ENCODE data around the gene ZWILCH. TPM values are rescaled to one million over a fixed set of nuclear protein-coding genes. Genes with fewer than 3 reads are reported as not detected.
A peak's percentile ranks its signal among the peaks of the same experiment; 100 is the strongest.
"Not testable (repeated sequence)": the region's sequence is repeated elsewhere in the genome, so short reads cannot be mapped to it uniquely, and the experiment has no call there.

The ZWILCH gene
- total RNA-seq = 37.1 and 41.1 TPM in 2 replicates

- DNase-seq = peak; percentile 95
- H3K4me3 Mint-ChIP-seq = peak within 1 kb of the TSS; percentile 92
- H3K4me1 Mint-ChIP-seq = peaks cover 48% of the 10 kb centered on the region
- no peaks in the 10 kb centered on the region for H3K9me3 Mint-ChIP-seq
- H3K27ac Mint-ChIP-seq = peak within 1 kb of the TSS; percentile 98
- H3K36me3 Mint-ChIP-seq (ENCODE audit: low read depth) = peaks cover 56% of the 10 kb centered on the region
- H3K27me3 Mint-ChIP-seq = no peaks in the 10 kb centered on the region
- intact Hi-C loops (cut with micrococcal nuclease) = loop anchor here (1.0 to 10.0 kb wide), 4 partner anchors 118 to 1770 kb away; partner anchors contain the start of genes FEM1B, MAP2K1, SMAD6 and TIPIN
Observed at GRCh38 chr15:66504563-66505429, at the start of gene ZWILCH, which contains the start of gene RPL4. TSS of gene ZWILCH (plus strand) at chr15:66505326. CDS start at chr15:66505339, 13 bp downstream. TSS of gene RPL4 (minus strand) at chr15:66504855. CDS start at chr15:66504790, 65 bp downstream.

GRCh38 chr15:66456211-66456610, 48.9 kb upstream of the ZWILCH start:
- peaks cover 2% of the 10 kb centered on the region for H3K9me3 Mint-ChIP-seq
- DNase-seq = no peak
- peaks cover 14% of the 10 kb centered on the region for H3K4me1 Mint-ChIP-seq
- H3K4me3 Mint-ChIP-seq = no peak overlapping the region
- no peaks in the 10 kb centered on the region for H3K27me3 Mint-ChIP-seq
- peaks cover 47% of the 10 kb centered on the region for H3K36me3 Mint-ChIP-seq (ENCODE audit: low read depth)
- intact Hi-C loops (cut with micrococcal nuclease) = no loop called here
- H3K27ac Mint-ChIP-seq = no peak overlapping the region

- H3K4me3 Mint-ChIP-seq = no peak overlapping the region
- no peaks in the 10 kb centered on the region for H3K27me3 Mint-ChIP-seq
- H3K36me3 Mint-ChIP-seq (ENCODE audit: low read depth) = peaks cover 46% of the 10 kb centered on the region
- peak overlapping the region; percentile 37 for H3K27ac Mint-ChIP-seq
- H3K4me1 Mint-ChIP-seq = peaks cover 7% of the 10 kb centered on the region
- H3K9me3 Mint-ChIP-seq = no peaks in the 10 kb centered on the region
- intact Hi-C loops (cut with micrococcal nuclease) = no loop called here
- DNase-seq = no peak
Observed at GRCh38 chr15:66459818-66460615, 45.1 kb upstream of the ZWILCH start.

- H3K27ac Mint-ChIP-seq; H3K9me3 Mint-ChIP-seq; H3K4me1 Mint-ChIP-seq; H3K27me3 Mint-ChIP-seq; H3K4me3 Mint-ChIP-seq; intact Hi-C loops (cut with micrococcal nuclease); DNase-seq: not testable (repeated sequence)
- peaks cover 43% of the 10 kb centered on the region for H3K36me3 Mint-ChIP-seq (ENCODE audit: low read depth)
Observed at GRCh38 chr15:66461294-66461693, 43.8 kb upstream of the ZWILCH start.

- Mint-ChIP-seq H3K36me3 (ENCODE audit: low read depth) (peaks cover 42% of the 10 kb centered on the region), H3K9me3 (no peaks in the 10 kb centered on the region), H3K27me3 (no peaks in the 10 kb centered on the region), H3K27ac (no peak overlapping the region), H3K4me3 (no peak overlapping the region), H3K4me1 (peaks cover 7% of the 10 kb centered on the region)
- DNase-seq = no peak
- intact Hi-C loops (cut with micrococcal nuclease) = no loop called here
Observed at GRCh38 chr15:66461917-66462316, 43.2 kb upstream of the ZWILCH start.

- Mint-ChIP-seq H3K27me3 (no peaks in the 10 kb centered on the region), H3K36me3 (ENCODE audit: low read depth) (peaks cover 45% of the 10 kb centered on the region), H3K4me3 (no peak overlapping the region), H3K4me1 (peaks cover 8% of the 10 kb centered on the region), H3K9me3 (no peaks in the 10 kb centered on the region), H3K27ac (no peak overlapping the region)
- intact Hi-C loops (cut with micrococcal nuclease) = no loop called here
- DNase-seq = no peak
Observed at GRCh38 chr15:66462627-66463026, 42.5 kb upstream of the ZWILCH start.

GRCh38 chr15:66465294-66465693, 39.8 kb upstream of the ZWILCH start:
- DNase-seq; H3K9me3 Mint-ChIP-seq; H3K27ac Mint-ChIP-seq; H3K4me3 Mint-ChIP-seq; H3K27me3 Mint-ChIP-seq; H3K4me1 Mint-ChIP-seq; intact Hi-C loops (cut with micrococcal nuclease): not testable (repeated sequence)
- peaks cover 42% of the 10 kb centered on the region for H3K36me3 Mint-ChIP-seq (ENCODE audit: low read depth)

GRCh38 chr15:66467162-66468040, 37.7 kb upstream of the ZWILCH start:
- peaks cover 34% of the 10 kb centered on the region for H3K36me3 Mint-ChIP-seq (ENCODE audit: low read depth)
- peaks cover 24% of the 10 kb centered on the region for H3K4me1 Mint-ChIP-seq
- H3K9me3 Mint-ChIP-seq; intact Hi-C loops (cut with micrococcal nuclease); H3K27me3 Mint-ChIP-seq; H3K4me3 Mint-ChIP-seq; DNase-seq: not testable (repeated sequence)
- H3K27ac Mint-ChIP-seq = peak overlapping the region; percentile 51

GRCh38 chr15:66470825-66471224, 34.3 kb upstream of the ZWILCH start:
- H3K36me3 Mint-ChIP-seq (ENCODE audit: low read depth) = peaks cover 20% of the 10 kb centered on the region
- H3K9me3 Mint-ChIP-seq; H3K27me3 Mint-ChIP-seq; DNase-seq; intact Hi-C loops (cut with micrococcal nuclease): not testable (repeated sequence)
- H3K4me1 Mint-ChIP-seq = peaks cover 41% of the 10 kb centered on the region
- H3K27ac Mint-ChIP-seq = peak overlapping the region; percentile 37
- peak overlapping the region; percentile 44 for H3K4me3 Mint-ChIP-seq

- H3K4me1 Mint-ChIP-seq = peaks cover 51% of the 10 kb centered on the region
- peak overlapping the region; percentile 86 for H3K27ac Mint-ChIP-seq
- H3K27me3 Mint-ChIP-seq = no peaks in the 10 kb centered on the region
- H3K36me3 Mint-ChIP-seq (ENCODE audit: low read depth) = peaks cover 13% of the 10 kb centered on the region
- no peaks in the 10 kb centered on the region for H3K9me3 Mint-ChIP-seq
- H3K4me3 Mint-ChIP-seq = peak overlapping the region; percentile 64
- DNase-seq = peak; percentile 88
- intact Hi-C loops (cut with micrococcal nuclease) = loop anchor here (2.0 kb wide), 2 partner anchors 24 to 86 kb away; partner anchors contain the start of genes MAP2K1 and SNAPC5
Observed at GRCh38 chr15:66472176-66472999, 32.7 kb upstream of the ZWILCH start.

GRCh38 chr15:66474135-66474534, 31.0 kb upstream of the ZWILCH start:
- no peak overlapping the region for H3K27ac Mint-ChIP-seq
- intact Hi-C loops (cut with micrococcal nuclease) = no loop called here
- DNase-seq = no peak
- peaks cover 12% of the 10 kb centered on the region for H3K36me3 Mint-ChIP-seq (ENCODE audit: low read depth)
- peaks cover 52% of the 10 kb centered on the region for H3K4me1 Mint-ChIP-seq
- H3K9me3 Mint-ChIP-seq = no peaks in the 10 kb centered on the region
- no peaks in the 10 kb centered on the region for H3K27me3 Mint-ChIP-seq
- H3K4me3 Mint-ChIP-seq = no peak overlapping the region

GRCh38 chr15:66474963-66475362, 30.2 kb upstream of the ZWILCH start:
- peaks cover 56% of the 10 kb centered on the region for H3K4me1 Mint-ChIP-seq
- no peaks in the 10 kb centered on the region for H3K9me3 Mint-ChIP-seq
- H3K4me3 Mint-ChIP-seq = no peak overlapping the region
- peaks cover 13% of the 10 kb centered on the region for H3K36me3 Mint-ChIP-seq (ENCODE audit: low read depth)
- intact Hi-C loops (cut with micrococcal nuclease) = no loop called here
- H3K27ac Mint-ChIP-seq = no peak overlapping the region
- no peaks in the 10 kb centered on the region for H3K27me3 Mint-ChIP-seq
- no peak for DNase-seq
